C4-2B (cell line): ENCODE measurements around the gene PLA2G4B.

ENCODE experiments used
- H3K27ac ChIP-seq: fragments of 450-650 bp; 2 replicates; pipeline ENCODE4 v1.5.1; 2017
- ZFX ChIP-seq: fragments of 450-650 bp; IDR thresholded peaks from 2 replicates; pipeline ENCODE4 v1.6.1; 2017
- TF ChIP-seq, protein P1 (sequence below): fragments of 450-650 bp; conservative IDR thresholded peaks from 2 replicates; pipeline ENCODE4 v1.5.1; 2017; ENCODE audit warnings: mild to moderate bottlenecking

Gene PLA2G4B

DNA sequence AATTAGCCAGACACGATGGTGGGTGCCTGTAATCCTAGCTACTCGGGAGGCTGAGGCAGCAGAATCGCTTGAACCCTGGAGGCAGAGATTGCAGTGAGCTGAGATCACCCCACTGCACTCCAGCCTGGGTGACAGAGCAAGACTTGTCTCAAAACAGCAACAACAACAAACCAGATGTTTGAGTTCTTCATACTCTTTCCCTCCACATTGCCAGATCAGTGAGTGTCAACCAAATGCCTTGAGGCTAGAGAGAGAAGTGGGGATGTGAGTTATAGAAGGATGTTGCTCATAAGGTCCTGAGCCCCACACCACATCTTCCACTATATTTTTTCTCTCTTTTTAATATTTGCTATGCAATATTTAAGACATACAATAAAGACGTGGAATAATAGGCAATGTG is 44.6 kb upstream of the PLA2G4B start:
- TF ChIP-seq, protein P1, sequence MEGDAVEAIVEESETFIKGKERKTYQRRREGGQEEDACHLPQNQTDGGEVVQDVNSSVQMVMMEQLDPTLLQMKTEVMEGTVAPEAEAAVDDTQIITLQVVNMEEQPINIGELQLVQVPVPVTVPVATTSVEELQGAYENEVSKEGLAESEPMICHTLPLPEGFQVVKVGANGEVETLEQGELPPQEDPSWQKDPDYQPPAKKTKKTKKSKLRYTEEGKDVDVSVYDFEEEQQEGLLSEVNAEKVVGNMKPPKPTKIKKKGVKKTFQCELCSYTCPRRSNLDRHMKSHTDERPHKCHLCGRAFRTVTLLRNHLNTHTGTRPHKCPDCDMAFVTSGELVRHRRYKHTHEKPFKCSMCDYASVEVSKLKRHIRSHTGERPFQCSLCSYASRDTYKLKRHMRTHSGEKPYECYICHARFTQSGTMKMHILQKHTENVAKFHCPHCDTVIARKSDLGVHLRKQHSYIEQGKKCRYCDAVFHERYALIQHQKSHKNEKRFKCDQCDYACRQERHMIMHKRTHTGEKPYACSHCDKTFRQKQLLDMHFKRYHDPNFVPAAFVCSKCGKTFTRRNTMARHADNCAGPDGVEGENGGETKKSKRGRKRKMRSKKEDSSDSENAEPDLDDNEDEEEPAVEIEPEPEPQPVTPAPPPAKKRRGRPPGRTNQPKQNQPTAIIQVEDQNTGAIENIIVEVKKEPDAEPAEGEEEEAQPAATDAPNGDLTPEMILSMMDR = no peak
- no peak for TF ChIP-seq ZFX
- no peak overlapping the region for H3K27ac ChIP-seq

DNA sequence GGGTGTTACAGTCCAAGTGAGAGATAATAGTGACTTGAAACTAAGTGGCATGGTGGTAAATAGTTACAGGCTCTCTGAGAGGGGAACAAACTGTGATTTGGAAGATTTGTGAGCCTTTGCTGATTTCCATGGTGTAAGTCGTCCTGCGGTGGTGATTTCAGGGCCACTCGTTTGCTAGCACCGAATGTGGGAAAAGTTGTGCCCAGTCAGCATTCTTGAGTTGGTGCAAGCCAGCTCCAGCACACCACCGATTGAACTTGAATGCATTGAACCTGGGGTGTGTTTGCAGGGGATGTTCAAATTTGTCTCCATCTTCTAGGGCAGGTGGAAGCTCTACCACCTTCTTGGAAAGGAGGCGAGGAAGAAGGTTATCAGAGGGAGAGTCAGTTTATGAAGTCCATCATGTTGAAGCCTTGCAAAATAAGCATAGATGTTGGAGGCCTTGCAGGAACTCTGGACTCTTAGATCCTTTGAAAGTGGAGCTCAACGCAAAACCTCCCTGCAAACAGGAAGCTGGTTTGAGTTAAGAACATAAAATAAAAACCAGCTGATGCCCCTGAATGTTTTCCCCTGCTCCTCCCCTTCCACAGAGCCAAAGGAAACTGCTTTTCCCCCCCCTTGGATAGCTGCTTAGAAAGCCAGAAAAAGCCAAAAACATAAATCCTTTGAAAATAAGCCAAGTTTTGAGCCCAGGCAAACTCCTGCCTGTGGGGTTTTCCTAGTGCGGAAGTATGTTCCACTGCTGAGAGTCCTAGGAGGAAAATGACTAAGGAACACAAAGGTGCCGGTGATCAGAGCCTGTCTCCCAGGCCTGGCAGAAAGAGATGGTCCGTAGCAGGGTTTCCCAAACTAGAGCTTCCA is 42.4 kb upstream of the PLA2G4B start:
- TF ChIP-seq, protein P1 = no peak
- TF ChIP-seq ZFX = no peak
- no peak overlapping the region for H3K27ac ChIP-seq

DNA sequence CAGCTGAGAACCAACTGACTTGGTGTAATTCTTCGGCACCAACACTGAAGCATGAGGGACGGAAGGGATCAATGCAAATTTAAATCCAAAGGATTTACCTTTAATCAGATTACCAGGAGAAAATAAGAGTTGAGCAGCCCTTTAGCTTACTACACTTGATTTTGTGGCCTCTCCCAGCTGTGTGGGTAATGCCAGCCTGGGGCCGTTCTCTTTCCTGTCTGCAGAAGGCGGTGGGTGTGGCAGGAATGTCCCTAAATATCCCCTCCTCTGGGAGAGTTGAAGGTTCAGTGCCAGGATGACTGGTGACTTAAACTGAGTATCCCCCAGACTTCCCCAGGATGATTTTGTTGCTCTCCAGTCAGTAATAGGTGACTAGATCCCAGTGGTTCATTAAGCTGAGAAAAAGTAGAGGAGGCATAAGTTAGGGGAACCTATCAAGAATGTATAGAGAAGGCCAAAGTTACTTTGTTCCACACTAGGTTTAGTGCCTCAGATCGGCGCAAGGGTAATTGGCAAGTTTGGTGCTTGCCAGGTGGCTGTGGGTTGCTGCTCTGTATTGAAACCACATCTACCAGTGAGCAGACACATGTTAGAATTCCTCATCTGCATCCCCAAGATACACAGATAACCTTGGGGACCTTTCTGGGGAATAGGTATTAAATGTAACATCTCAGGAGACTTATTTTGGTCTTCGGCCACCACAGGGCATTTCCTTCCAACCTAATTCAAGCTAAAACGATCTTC is 41.3 kb upstream of the PLA2G4B start:
- TF ChIP-seq, protein P1 = no peak
- TF ChIP-seq ZFX = no peak
- no peak overlapping the region for H3K27ac ChIP-seq

DNA sequence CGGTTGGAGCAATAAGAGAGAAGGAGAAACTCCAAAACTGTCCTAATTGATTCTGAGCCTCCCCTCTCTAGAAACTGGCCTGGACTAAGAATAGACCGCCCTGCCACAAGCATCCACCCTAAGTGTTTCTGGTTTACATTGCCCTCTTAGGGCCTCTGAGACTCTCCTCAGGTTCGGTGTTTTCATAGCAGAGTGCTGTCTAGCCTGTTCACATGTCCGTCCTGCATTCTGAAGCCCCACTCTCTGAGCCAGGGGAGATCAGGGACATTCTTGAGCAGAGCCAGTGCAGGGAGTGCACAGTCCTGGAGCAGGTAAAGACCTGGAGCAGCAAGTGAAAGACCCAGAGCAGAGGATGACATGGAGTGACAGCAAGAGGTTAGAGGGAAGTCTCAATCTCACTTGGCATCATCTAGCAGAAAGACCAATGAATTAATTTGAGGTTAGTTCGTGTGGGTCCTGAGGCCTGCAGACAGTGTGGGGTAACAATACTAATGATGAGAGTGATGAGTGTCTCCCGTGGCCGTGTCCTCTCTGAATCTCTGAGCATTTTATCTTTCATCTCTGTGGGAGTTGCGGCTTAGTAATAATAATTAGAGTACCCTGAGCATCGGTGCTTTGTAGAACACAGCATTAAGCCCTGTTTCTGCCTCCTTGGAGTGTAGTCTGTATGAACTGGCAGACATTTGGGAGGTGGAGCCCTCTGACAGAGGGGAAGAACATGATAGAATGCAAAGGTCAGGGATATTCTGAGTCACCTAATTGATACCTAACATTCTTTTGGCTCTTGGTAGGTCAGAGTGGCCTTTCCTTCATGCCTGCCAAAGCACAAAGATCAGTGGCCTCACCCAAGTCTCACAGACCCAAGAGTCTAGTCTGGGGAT is 39.8 kb upstream of the PLA2G4B start:
- TF ChIP-seq, protein P1 = no peak
- no peak for TF ChIP-seq ZFX
- no peak overlapping the region for H3K27ac ChIP-seq

DNA sequence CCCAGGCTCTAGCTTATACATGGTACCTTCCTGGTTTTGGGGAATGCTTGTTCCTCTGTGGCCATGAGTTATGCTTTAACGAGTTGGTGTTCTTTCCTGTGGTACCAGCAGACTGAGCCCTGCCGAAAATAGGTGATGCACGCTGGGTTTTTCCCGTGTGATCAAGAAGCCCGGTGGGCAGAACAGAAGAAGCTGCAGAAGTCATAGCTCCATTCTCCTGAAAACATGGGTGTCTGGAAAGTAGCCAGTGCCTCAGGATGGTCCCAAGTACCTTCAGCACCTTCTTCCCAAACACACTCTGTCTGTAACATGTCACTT is 39.2 kb upstream of the PLA2G4B start:
- no peak for TF ChIP-seq ZFX
- TF ChIP-seq, protein P1 = no peak

DNA sequence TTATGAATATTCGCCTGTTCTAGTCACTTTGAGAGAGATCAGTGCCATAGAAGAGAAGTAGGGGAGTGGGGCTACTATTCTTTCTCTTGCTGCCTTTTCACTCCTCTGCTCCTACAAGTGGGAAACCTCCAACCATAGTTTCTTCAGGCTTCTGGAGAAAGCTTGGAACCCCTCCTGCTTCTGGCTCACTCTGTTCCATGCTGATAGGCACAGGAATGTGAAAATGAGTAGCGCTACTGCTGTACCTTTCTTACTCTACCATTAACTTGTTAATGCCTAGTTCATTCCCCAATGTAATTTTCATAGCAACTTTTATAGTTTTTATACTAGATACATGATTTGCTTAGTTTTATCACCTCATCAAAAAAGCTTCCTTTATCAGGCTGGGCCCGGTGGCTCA is 37.5 kb upstream of the PLA2G4B start:
- no peak overlapping the region for H3K27ac ChIP-seq
- TF ChIP-seq ZFX = no peak
- TF ChIP-seq, protein P1 = no peak

More for the DNA sequence above, 39.2 kb upstream of the PLA2G4B start:
- H3K27ac ChIP-seq = no peak overlapping the region
